Testis (tissue), 2 donors: ENCODE data around the gene LIME1.

Source experiments
- POLR2A ChIP-seq: fragments of 450-650 bp; IDR thresholded peaks from one replicate; pipeline ENCODE4 v1.6.1; 2017; ENCODE audit warnings: antibody characterized with exemption, mild to moderate bottlenecking, moderate library complexity
- TF ChIP-seq, protein P1 (sequence below), 3 experiments: fragments of 450-650 bp in 2 of 3; fragments of 200-600 bp in 1 of 3; sonication (generic) in 1 of 3; IDR thresholded peaks; one replicate each; pipeline ENCODE4 v1.5.1; 2016 to 2019; ENCODE audit warnings: antibody characterized with exemption in 3 of 3, mild to moderate bottlenecking in 2 of 3, moderate library complexity in 1 of 3

DNA sequence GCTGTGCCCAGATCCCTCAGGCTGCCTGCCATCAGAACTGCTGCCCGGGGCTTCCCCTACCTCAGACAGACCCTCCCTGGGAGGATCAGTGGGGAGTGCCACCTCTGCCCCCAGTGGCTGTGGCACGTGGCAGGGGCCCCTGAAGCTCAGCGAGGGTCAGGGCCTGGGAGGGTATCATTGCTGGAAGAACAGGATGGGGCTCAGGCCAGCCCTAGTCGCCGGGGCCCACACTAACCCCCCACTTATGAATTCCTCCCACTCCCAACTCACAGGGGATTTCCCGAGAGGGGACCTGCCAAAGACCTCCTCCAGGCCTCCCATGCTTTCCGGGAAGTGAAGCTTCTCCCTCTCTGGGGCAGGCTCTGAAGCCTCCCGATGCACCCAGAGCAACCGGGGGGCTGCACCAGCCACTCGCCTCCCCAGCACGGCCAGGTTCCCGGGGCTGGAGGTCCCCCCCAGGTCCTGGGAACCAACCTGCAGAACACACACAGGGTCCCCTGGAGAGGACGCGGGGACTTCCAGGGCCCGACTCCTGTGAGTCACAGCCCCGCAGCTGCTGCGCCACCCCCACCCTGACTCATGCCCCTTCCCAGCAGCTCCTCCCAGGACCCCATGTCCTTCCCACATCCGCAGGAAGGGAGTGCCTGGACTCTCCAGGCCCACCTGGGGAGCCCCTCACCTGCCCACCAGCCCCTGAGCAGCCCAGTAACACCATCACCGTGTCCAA lies 37.6 kb upstream of the LIME1 start:
- no peak for TF ChIP-seq POLR2A
- TF ChIP-seq, protein P1, sequence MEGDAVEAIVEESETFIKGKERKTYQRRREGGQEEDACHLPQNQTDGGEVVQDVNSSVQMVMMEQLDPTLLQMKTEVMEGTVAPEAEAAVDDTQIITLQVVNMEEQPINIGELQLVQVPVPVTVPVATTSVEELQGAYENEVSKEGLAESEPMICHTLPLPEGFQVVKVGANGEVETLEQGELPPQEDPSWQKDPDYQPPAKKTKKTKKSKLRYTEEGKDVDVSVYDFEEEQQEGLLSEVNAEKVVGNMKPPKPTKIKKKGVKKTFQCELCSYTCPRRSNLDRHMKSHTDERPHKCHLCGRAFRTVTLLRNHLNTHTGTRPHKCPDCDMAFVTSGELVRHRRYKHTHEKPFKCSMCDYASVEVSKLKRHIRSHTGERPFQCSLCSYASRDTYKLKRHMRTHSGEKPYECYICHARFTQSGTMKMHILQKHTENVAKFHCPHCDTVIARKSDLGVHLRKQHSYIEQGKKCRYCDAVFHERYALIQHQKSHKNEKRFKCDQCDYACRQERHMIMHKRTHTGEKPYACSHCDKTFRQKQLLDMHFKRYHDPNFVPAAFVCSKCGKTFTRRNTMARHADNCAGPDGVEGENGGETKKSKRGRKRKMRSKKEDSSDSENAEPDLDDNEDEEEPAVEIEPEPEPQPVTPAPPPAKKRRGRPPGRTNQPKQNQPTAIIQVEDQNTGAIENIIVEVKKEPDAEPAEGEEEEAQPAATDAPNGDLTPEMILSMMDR (IDR thresholded peaks at IDR 0.05): no peak
